SK-N-MC (cell line): ENCODE data around the gene KLK2.

Source experiments
- DNase-seq: peaks from one replicate; pipeline ENCODE4 v3.0.0-alpha.2; 2011; ENCODE audit warnings: low read depth, low spot score
- H3K27ac ChIP-seq: fragments of 200-600 bp; sonication (generic); 2 replicates; pipeline ENCODE4 v1.5.1; 2016; ENCODE audit warnings: mixed run types
- H3K36me3 ChIP-seq: fragments of 200-600 bp; sonication (generic); 2 replicates; pipeline ENCODE4 v1.6.1; 2017; ENCODE audit warnings: antibody characterized with exemption, low read length, mixed read lengths; ENCODE audit not compliant: insufficient read depth
- H3K4me3 ChIP-seq: fragments of 200-600 bp; sonication (generic); 2 replicates; pipeline ENCODE4 v1.5.1; 2016
- H3K9ac ChIP-seq: fragments of 200-600 bp; sonication (generic); 2 replicates; pipeline ENCODE4 v1.8.0; 2017; ENCODE audit warnings: mixed run types, mixed read lengths; ENCODE audit not compliant: insufficient read length
- H3K9me3 ChIP-seq: fragments of 200-600 bp; sonication (generic); 2 replicates; pipeline ENCODE4 v1.6.1; 2017; ENCODE audit warnings: low read depth, mild to moderate bottlenecking, antibody characterized with exemption, low read length, moderate library complexity, mixed read lengths
- EZH2 ChIP-seq: fragments of 200-600 bp; sonication (generic); IDR thresholded peaks from one replicate; pipeline ENCODE4 v1.6.1; 2017; ENCODE audit warnings: antibody characterized with exemption
- FOXP2 ChIP-seq: optimal IDR thresholded peaks from 2 replicates; pipeline ENCODE3; 2011; ENCODE audit warnings: mild to moderate bottlenecking, moderate library complexity; ENCODE audit not compliant: insufficient read depth; ENCODE audit errors: extremely low read length, control extremely low read depth
- POLR2AphosphoS5 ChIP-seq: IDR thresholded peaks from 2 replicates; pipeline ENCODE4 v1.6.1; 2012; ENCODE audit warnings: mild to moderate bottlenecking, low read depth, low read length, borderline replicate concordance

KLK2 gene

DNA sequence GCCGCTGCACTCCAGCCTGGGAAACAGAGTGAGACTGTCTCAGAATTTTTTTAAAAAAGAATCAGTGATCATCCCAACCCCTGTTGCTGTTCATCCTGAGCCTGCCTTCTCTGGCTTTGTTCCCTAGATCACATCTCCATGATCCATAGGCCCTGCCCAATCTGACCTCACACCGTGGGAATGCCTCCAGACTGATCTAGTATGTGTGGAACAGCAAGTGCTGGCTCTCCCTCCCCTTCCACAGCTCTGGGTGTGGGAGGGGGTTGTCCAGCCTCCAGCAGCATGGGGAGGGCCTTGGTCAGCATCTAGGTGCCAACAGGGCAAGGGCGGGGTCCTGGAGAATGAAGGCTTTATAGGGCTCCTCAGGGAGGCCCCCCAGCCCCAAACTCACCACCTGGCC is at the start of gene KLK2:
Gene KLK2 (plus strand): TSS at position 384 of the 400 bp plus-strand sequence. CDS start 35 bp downstream, outside the sequence.
- H3K9ac ChIP-seq, result no peak within 1 kb of the TSS
- H3K4me3 ChIP-seq, result no peak within 1 kb of the TSS
- H3K9me3 ChIP-seq, result no peaks in the 10 kb centered on the region
- no peak for DNase-seq
- H3K36me3 ChIP-seq, result no peaks in the 10 kb centered on the region
- TF ChIP-seq FOXP2 (no peak), EZH2 (no peak), POLR2AphosphoS5 (no peak)
- no peak within 1 kb of the TSS for H3K27ac ChIP-seq

DNA sequence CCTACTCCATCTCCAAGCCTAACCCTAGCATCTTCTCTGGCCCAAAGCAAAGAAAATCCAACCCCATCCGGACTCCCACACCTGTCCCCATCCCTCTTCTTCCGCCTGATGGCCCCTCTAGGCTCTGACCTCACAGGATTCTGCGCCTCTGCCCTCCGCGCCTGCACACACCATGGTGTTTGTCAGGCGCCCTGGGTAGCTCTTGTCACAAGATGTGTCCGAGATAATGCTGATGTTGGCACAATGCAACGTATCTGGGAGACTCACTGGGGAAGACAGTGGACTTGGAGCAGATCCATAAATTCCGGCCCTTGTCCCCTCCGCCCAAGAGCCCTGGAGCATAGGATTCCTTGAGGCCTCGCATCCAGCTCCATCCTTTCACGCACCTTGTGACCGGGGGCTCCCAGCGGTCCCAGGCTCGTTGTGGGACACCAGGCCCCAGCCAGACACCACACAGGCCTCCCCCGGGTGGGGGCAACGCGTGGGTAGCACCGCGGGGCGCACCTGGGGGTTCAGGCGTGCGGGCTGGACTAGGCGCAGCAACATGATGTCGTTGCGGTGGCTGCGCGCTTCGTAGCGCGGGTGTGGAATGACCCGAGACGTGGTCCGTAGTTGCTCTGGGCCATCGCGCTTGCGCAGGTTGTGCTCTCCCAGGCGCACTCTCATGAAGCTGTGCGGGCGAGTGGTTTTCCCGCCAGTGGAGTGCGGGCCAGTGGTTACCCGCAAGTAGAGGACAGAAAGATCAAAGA is 46.6 kb upstream of the KLK2 start:
- TF ChIP-seq EZH2, result no peak
- TF ChIP-seq POLR2AphosphoS5, result no peak
- no peak for TF ChIP-seq FOXP2

GRCh38 chr19:50827476-50827875 is 45.8 kb upstream of the KLK2 start:
- Histone ChIP-seq H3K27ac (no peak overlapping the region), H3K36me3 (no peaks in the 10 kb centered on the region), H3K9ac (no peak overlapping the region), H3K9me3 (no peaks in the 10 kb centered on the region), H3K4me3 (no peak overlapping the region)
- TF ChIP-seq FOXP2, result no peak
- no peak for TF ChIP-seq POLR2AphosphoS5
- no peak for TF ChIP-seq EZH2
- no peak for DNase-seq

More for the DNA sequence above, 46.6 kb upstream of the KLK2 start:
- Histone ChIP-seq H3K4me3 (no peak overlapping the region), H3K9me3 (no peaks in the 10 kb centered on the region), H3K9ac (no peak overlapping the region), H3K27ac (no peak overlapping the region), H3K36me3 (no peaks in the 10 kb centered on the region)
- no peak for DNase-seq

DNA sequence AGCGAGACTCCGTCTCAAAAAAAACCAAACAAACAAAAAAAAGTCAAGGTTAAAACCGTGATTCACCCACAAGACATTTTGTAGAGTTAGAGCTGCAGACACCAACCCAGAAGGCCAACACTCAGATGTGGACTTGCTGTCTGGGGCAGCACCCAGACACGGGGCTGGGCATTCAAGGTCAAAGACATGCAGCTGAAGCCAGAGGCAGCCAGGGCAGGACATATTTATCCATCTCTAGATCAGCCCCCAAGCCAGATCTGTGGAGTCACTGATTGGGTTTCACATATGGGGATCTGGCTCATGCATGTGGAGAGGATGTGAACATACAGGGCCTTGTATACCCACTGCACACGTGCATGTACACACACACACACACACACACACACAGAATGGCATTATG is 43.4 kb upstream of the KLK2 start:
- TF ChIP-seq FOXP2, result no peak
- TF ChIP-seq POLR2AphosphoS5, result no peak
- TF ChIP-seq EZH2, result no peak
- no peak overlapping the region for H3K9ac ChIP-seq
- H3K27ac ChIP-seq, result no peak overlapping the region
- H3K36me3 ChIP-seq, result no peaks in the 10 kb centered on the region
- no peaks in the 10 kb centered on the region for H3K9me3 ChIP-seq
- no peak overlapping the region for H3K4me3 ChIP-seq
- DNase-seq, result no peak

DNA sequence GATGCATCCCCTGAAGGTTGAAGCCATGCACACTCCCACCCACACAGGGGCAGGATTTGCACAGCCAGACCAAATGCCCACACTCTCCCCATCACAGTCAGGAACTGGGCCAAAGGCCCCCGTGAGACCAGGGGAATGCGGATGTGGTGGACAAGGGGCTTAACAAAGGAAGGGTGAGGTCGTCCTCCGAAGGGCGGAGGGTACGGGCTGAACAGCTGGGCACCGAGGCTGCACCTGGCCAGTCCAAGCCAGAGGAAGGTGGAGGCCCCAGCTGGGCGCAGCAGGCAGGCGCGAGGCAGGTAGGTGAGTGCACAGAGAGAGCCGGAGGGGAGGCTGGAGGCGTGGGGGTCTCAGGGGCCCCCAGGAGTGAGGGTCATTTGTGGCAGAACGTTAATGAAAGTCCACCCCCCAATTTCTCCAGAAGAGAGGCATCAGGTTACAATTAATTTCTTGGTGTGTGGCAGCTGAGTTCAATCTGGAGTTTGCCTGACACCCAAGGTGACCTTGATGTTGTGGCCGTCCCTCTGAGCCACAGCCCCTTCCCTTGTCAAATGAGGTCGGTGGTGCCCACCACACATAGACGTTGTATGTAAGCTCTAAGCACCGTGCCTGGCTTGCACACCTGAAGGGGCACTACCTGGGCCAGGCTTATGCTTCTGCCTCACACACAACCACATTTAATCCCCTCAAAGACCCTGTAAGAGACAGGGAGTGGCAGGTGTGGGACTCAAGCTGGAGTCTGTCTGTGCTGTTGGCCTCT is 42.8 kb upstream of the KLK2 start:
- Histone ChIP-seq H3K9me3 (no peaks in the 10 kb centered on the region), H3K27ac (no peak overlapping the region), H3K4me3 (no peak overlapping the region), H3K9ac (no peak overlapping the region), H3K36me3 (no peaks in the 10 kb centered on the region)
- TF ChIP-seq EZH2 (no peak), POLR2AphosphoS5 (no peak), FOXP2 (no peak)
- DNase-seq, result no peak

DNA sequence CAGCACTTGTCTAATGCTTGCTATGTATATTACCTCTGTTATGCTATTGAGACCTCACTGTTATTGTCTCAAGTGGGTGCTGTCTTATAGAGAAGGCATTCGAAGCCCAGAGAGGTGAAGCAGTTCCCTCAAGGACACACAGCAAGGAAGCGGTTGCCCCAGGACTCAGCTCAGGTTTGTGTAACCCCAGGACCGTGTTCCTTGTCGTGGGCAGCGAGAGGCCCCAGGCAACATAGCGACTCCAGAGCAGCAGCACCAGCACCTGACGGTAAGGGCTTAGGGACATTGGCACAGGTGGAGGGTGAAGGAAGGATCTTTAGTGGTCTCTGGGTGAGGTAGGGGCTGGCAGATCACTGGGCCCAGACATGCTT is 42.2 kb upstream of the KLK2 start:
- no peak for TF ChIP-seq FOXP2
- no peak for TF ChIP-seq EZH2
- no peak for TF ChIP-seq POLR2AphosphoS5
- Histone ChIP-seq H3K36me3 (no peaks in the 10 kb centered on the region), H3K9ac (no peak overlapping the region), H3K4me3 (no peak overlapping the region), H3K27ac (no peak overlapping the region), H3K9me3 (no peaks in the 10 kb centered on the region)
- no peak for DNase-seq

- Histone ChIP-seq H3K9ac (no peak overlapping the region), H3K4me3 (no peak overlapping the region), H3K36me3 (no peaks in the 10 kb centered on the region), H3K27ac (no peak overlapping the region), H3K9me3 (no peaks in the 10 kb centered on the region)
- TF ChIP-seq POLR2AphosphoS5 (no peak), FOXP2 (no peak), EZH2 (no peak)
- DNase-seq, result no peak
Observed at GRCh38 chr19:50832666-50833065, 40.6 kb upstream of the KLK2 start.

DNA sequence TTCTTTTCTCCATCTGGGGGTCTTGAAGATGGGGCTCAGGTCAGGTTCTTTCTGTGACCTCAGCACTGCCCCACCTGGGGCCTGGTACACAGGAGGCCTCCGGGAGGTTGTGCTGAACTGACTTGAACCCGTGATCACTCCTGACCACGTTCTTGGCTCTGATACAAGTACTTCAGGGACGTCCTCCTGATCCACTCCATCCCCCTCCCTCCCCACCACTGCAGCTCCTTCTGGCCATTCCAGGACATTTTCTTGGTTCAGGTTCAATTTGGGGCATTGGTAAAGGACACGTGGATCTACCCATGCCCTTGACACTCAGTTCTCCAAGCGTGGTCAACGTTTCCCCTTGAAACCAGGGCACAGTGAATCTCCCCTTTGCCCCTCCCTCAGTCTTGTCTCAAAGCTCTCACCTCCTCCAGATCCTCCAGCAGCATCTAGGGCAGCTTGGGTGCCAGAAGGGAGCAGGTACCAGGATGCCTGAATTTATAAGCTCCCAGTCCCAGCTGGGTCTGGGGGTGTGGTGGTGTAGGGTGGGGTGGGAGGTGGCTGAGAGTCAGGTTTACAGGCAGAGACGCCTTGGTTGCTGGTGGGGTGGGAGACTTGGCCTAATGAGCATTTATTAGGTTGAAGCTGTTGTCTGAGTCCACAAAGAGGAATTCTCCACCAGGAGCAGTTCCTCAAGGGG is 40.0 kb upstream of the KLK2 start, which contains the start of gene KLK15:
Gene KLK15 (minus strand): TSS at position 458 of the 685 bp plus-strand sequence. CDS start 2,082 bp downstream, outside the sequence.
- H3K4me3 ChIP-seq, result no peak within 1 kb of the TSS
- H3K9ac ChIP-seq, result no peak within 1 kb of the TSS
- no peaks in the 10 kb centered on the region for H3K9me3 ChIP-seq
- no peak for TF ChIP-seq EZH2
- TF ChIP-seq POLR2AphosphoS5, result no peak
- TF ChIP-seq FOXP2, result no peak
- no peaks in the 10 kb centered on the region for H3K36me3 ChIP-seq
- no peak for DNase-seq
- no peak within 1 kb of the TSS for H3K27ac ChIP-seq
